GM18868 (cell line): ENCODE data around the gene ROPN1.
"Not testable (repeated sequence)": the region's sequence is repeated elsewhere in the genome, so short reads cannot be mapped to it uniquely, and the experiment has no call there.

ENCODE experiments used
- ATAC-seq: cut with Tn5 transposase; IDR thresholded peaks from one replicate; pipeline ENCODE4 v1.9.1; 2021; ENCODE audit warnings: mild to moderate bottlenecking, moderate library complexity; ENCODE audit not compliant: unreplicated experiment

ROPN1 gene

GRCh38 chr3:123991730-123992588 is at the start of gene ROPN1:
Gene ROPN1 (minus strand): TSS chr3:123992124. CDS start chr3:123980481, 11,643 bp downstream.
- not testable (repeated sequence) for ATAC-seq

DNA sequence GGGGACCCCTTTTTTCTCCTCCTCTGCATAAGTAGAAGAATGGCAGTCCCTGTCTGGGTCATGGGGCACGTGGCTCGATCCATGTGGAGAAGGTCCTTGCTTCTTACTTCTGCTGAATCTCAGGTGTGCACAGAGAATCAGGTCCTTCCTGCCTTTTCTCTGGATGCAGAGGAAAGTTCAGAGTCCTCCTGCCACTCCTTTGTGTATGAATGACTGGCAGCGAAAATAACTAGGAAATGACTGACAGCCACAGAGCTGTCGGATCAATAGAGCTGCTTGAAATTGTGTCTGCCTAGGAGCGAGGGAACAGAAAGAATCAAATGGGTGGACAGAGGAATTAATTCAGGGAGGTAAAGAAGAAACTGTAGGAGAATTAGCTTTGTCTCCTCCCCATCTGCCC is 49.6 kb upstream of the ROPN1 start:
- ATAC-seq: no peak

GRCh38 chr3:124037326-124037725 is 45.4 kb upstream of the ROPN1 start:
- ATAC-seq: no peak

GRCh38 chr3:124036214-124036613 is 44.3 kb upstream of the ROPN1 start:
- not testable (repeated sequence) for ATAC-seq

DNA sequence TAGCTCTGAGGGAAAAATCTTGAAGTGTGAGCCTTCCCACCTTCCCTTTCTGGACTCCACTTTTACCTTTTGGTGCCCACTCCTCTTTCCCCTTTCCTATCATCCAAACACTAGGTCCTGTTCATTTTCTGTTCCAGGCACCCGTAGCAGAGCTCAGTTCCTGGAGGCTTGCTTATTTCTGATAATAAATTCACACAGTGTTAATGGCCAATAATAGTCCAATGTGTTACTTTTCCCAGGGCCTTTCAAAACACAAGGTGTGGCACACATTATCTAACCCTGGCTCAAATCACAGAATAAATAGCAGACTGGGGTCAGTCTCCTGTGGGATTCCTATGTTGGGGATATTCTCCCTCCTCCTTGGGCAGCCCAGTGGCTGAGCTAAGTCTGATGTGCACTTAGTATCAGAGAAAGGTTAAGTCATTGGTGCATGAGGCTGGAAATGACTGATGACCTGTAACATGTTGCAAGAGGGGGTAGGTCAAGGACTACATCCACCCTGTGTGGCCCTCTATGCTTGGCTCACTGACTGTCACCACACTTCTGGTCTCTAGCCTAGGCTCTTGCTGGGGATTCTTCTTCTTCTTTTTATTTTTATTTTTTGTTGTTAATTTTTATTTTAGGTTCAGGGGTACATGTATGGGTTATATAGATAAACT is 43.7 kb upstream of the ROPN1 start:
- no peak for ATAC-seq

DNA sequence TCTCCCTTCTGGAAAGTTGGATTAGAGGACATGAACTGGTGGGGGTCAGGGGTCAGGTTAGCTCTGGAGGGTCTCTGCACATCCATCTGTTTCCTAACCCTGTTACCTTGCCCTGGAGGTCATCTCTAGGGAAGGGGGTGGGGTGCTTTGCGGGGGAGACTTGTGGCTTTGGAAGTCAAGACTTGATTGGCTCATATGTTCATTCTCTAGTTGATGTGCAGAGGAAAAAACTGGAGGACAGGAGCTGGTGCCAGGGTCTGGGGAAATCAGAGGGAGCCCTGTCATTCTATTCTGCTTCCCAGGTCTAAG is 42.9 kb upstream of the ROPN1 start:
- ATAC-seq: no peak

DNA sequence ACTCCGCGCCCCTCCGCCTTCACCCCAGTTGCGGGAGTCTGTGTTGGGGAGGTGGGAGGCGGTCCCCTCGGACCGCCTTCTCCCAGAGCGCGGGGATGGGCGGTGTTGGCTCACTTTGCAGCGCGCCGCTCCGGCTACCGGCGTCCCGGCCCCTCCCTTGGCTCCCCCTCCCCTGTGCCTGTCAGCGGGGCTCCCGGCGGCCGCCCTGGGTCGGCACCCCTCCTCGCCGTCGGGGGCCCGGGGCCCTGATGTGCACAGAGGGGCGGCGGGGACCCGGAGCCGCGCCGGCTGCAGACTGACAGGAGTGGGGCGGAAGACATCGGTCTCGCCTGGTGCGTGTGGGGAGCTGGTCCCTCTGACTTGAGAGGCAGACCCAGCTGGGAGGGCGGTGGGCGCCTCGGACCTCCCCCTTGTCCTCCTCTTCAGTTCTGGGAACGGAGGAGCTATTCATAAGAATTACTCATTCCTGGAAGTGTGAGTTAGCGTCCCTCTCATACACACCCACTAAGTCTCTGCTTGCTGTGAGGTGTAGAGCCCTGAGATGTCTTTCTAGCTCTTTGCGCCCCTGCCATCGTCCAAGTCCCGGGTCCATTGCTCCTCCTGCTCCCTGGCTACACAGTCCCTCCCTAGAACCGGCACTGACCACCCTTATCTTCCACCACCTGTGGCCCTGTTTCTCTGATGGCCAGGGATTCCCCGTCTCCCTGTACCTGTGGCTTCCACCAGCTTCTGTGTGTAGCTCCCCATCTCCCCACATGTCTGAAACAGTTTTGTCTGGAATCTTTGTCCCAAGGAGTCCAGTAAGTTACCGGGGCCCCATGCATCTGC is 42.3 kb upstream of the ROPN1 start:
- no peak for ATAC-seq

DNA sequence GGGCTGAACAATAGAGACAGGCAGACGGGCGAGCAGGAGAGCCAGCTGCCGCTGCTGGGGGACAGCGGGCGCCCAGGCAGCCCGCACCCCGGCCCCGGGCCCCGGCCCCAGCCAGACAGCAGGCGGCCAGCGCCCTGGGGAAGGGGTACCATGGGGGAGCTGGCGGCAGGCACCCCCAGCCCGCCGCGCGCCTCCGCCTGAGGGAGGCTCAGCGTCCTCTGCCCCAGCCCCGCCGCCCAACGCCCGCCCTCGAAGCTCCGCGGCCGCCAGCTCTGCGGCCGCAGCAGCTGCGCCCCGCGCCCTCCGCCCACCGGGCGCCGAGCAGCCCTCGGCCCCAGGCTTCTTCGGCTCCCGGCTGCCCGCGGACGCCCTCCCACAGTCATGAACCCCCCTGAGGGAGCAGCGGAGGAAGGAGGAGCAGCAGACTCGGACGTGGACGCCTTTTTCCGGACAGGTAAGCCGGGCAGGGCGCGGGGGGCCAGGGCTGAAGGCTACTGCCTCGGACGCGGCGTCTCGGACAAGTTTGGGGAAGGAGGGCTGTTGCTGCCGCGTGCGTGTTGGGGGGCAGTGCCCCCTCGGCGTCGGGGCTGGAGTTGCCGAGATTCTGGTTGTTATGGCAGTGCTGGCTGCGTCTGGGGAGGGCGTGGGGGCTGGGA is 41.6 kb upstream of the ROPN1 start, which contains the start of gene KALRN:
Gene KALRN, plus strand, starts transcription at position 10 of the 656 bp plus-strand sequence.
- ATAC-seq: peak; percentile 24

DNA sequence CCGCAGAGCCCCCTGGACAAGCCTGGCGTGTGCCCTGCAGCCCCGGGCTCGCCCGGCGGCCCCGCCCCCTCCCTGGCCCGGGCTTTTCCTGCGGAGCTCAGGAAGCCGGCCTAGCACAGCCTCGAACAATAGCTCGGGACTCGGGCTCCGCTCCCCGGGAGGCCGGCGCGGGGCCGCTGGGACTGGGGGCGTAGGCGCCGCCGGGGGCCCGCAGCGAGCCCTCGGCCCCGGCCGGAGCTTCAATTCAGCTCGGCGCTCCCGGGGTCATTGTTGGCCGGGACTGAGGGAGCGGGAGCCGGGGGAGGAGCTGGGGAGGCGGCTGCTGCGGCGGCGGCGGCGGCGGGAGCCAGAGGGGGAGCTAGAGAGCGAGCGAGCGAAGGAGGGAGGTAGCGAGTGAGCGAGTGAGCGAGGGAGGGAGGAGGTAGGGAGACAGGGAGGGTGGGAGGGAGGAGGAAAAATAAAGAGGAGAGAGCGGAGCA is 41.0 kb upstream of the ROPN1 start:
- ATAC-seq: peak; percentile 93

DNA sequence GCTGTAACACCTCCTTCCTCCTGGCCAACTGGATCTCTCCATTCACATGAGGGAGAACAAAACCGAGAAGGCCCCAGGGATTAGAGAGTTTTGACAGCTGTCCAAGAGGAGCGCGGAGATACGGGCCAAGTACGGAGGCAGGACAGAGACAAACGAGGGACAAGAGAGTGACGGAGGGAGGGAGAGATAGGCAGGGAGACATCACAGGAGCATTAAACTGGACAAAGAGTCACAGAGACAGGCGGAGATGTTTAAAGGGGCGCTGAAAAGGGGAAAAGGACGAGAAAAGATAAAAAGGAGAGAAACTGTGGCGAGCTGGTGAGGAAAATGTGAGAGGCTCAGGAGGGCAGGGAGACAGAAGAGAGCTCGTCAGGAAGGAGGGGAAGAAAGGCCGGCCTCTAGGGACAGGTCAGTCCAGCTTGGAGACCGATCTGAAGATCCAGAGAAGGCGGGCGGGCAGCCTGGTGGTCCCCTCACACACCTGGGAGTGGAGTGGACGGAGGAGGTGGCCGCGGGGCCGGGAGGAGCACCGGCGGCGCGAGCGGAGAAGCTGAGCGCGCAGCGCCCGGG is 40.5 kb upstream of the ROPN1 start:
- no peak for ATAC-seq

DNA sequence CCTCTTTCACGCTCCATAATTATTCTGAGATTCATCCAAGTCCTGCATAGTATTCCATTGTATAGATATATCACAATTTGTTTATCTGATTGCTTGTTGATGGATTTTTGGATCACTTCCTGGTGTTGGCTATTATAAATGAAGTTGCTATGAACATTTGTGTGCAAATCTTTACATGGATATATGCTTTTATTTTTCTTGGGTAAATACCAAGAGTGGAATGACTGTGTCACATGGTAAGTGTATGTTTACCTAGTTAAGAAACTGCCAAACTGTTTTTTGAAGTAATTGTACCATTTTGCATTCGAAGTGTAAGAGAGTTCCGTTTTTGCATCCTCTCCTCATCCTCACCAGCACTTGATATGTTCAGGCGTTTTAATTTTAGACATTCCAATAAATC is 34.6 kb upstream of the ROPN1 start:
- no peak for ATAC-seq

DNA sequence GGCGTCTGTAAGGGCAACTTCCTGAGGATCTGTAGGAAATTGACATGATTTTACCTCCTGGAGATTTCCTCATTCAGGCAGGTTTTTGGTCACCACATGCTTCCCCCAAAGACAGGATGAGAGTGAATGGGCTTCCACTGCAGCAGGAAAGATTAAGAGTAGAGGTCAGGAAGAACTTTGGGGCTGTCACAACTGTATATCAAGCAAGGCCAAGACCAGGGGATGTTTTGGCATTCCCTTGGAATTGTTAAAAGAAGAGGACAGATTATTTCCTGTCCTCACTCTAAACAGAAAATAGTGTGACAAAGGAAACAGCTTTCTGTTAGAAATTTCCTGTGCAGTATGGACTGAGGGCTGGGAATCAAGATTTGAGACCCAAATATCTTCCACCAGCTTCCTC is 31.6 kb upstream of the ROPN1 start:
- not testable (repeated sequence) for ATAC-seq

GRCh38 chr3:124019291-124019690 is 27.4 kb upstream of the ROPN1 start:
- no peak for ATAC-seq

DNA sequence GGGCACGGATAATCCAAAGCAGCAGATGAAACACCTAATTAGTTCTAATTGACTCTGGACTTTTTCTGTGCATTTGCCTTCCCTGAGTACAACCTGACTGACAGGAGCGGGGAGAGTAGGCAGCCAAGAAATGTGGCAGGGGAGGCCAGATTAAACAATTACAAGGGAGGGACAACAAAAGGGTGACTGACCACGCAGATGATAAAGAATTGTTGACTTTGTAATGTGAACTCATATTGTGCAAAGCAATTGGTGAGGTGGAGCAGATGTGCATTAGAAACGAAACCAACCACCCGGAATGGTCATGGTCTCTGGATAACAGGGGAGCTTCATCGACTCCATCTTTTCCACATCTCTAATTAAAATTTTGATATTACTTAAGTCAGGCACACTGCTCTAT is 25.6 kb upstream of the ROPN1 start:
- not testable (repeated sequence) for ATAC-seq

GRCh38 chr3:124016483-124016882 is 24.6 kb upstream of the ROPN1 start:
- not testable (repeated sequence) for ATAC-seq

DNA sequence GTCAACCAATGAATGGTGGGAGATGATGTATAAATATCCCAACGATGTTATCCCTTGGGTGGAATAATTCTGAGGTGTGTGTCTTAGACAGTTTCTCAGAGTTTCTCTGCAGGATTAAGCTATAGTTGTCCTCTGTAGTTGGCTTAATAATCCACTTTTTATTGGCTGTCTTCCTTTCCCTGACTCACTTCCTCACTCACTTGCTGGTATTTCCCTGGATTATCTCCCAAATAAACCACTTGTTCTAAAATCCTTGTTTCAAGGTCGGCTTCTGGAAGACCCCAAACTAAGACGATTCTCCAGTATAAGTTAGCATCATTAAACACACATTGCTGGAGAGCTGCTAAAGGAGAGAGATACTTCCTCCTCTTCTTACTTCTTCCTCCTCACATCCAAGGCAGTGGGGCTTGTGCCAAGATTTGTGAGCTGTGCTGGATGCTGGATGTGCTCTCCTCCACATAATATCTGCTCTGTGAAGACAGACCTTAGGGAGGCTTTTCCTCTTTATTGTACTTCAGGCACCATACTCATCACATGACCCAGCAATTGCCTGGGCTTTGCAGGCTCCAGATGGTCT is 22.5 kb upstream of the ROPN1 start:
- no peak for ATAC-seq

- not testable (repeated sequence) for ATAC-seq
Measured at GRCh38 chr3:124008321-124008720, 16.4 kb upstream of the ROPN1 start.

DNA sequence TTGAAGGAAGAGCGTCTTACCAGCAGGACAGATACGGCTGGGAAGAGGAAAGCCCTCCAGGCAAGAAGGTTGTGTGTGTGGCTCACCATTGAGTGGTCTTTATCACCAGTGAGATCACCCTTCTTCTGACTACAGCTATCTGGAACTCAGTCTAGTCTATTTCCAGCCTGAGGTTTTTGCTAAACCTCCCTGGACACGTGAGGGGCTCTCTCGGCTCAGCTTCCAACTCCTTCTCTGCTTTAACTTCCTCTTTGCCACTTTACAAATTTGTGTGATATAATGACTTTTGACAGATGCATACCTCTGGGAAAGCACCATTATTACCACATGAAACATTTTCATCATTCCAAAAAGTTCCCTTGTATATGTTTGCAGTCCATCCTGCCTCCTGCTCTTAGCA is 15.3 kb upstream of the ROPN1 start:
- ATAC-seq: peak; percentile 61

- ATAC-seq: not testable (repeated sequence)
Measured at GRCh38 chr3:124002405-124003079, 10.6 kb upstream of the ROPN1 start.
